ENCODE data around the gene SRD5A1. TPM values are rescaled to one million over a fixed set of nuclear protein-coding genes. Genes with fewer than 3 reads are reported as not detected.

SRD5A1 gene
- polyA plus RNA-seq, 2 of the 4 experiments (the other 2 are of a cell fraction) = 9.7 to 25.4 TPM

GRCh38 chr5:6604946-6605345 is 28.3 kb upstream of the SRD5A1 start:
- FAIRE-seq (no peak), DNase-seq (ENCODE audit: low read depth in 1 of 2, low spot score in 1 of 2) (no peak), ATAC-seq (no peak; a peak in 1 of 6 replicates)
- Histone ChIP-seq H3K4me3 (no peak overlapping the region), H3K9me3 (no peaks in the 10 kb centered on the region), H3K27ac (no peak overlapping the region), H3K4me1 (no peaks in the 10 kb centered on the region), H3K4me2 (no peak overlapping the region)
- TF ChIP-seq NPAS2 (CRISPR knock-in tag; IDR thresholded peaks at IDR 0.05; ENCODE audit: borderline replicate concordance) (no peak), POLR2A (IDR thresholded peaks at IDR 0.05; ENCODE audit: low read length) (no peak), CBX8 (IDR thresholded peaks at IDR 0.05) (no peak), MAX (IDR thresholded peaks at IDR 0.05) (no peak)
- ChIA-PET CTCF (interaction anchor here (0.6 to 1.4 kb wide), 3 partner anchors 33 to 158 kb away, joined by 4 to 5 read pairs (median 4); no protein-coding TSS in a partner anchor), POLR2A (no interaction called here)
- 97% methylated on average over 12 of the region's 12 CpGs for WGBS (ENCODE audit: missing lambda C conversion rate)

GRCh38 chr5:6606884-6607558 is 26.2 kb upstream of the SRD5A1 start:
- Histone ChIP-seq H3K4me1 (no peaks in the 10 kb centered on the region), H3K4me2 (no peak overlapping the region), H3K9me3 (no peaks in the 10 kb centered on the region), H3K27ac (no peak overlapping the region), H3K4me3 (no peak overlapping the region)
- no peak for DNase-seq (ENCODE audit: low read depth in 1 of 2, low spot score in 1 of 2)
- WGBS (ENCODE audit: missing lambda C conversion rate) = 86% methylated on average over 9 of the region's 9 CpGs
- TF ChIP-seq ELK1 (IDR thresholded peaks at IDR 0.05; ENCODE audit: low read depth, low read length) = no peak
- no peak for TF ChIP-seq BHLHE40 (IDR thresholded peaks at IDR 0.05; ENCODE audit: low read depth, low read length)
- FAIRE-seq = no peak
- no peak for ATAC-seq
- ChIA-PET CTCF (interaction anchor here (1.4 kb wide), 1 partner anchor 13 kb away, joined by 3 read pairs; no protein-coding TSS in a partner anchor), POLR2A (no interaction called here)

- POLR2A ChIA-PET = no interaction called here
Measured at GRCh38 chr5:6607559-6607936, 25.7 kb upstream of the SRD5A1 start.

GRCh38 chr5:6608016-6608415 is 25.2 kb upstream of the SRD5A1 start:
- Histone ChIP-seq H3K4me2 (no peak overlapping the region), H3K27ac (no peak overlapping the region), H3K4me3 (no peak overlapping the region), H3K9me3 (no peaks in the 10 kb centered on the region), H3K4me1 (no peaks in the 10 kb centered on the region)
- POLR2A ChIA-PET = no interaction called here
- no peak for ATAC-seq
- CTCF ChIA-PET = interaction anchor here (1.0 kb wide), 1 partner anchor 11 kb away, joined by 3 read pairs; no protein-coding TSS in a partner anchor
- no peak for DNase-seq (ENCODE audit: low read depth in 1 of 2, low spot score in 1 of 2)
- 88% methylated on average over 3 of the region's 3 CpGs for WGBS (ENCODE audit: missing lambda C conversion rate)
- no peak for FAIRE-seq
- TF ChIP-seq CHD4 (IDR thresholded peaks at IDR 0.05; ENCODE audit: borderline replicate concordance) (no peak), KDM5A (IDR thresholded peaks at IDR 0.05) (no peak), CHD2 (IDR thresholded peaks at IDR 0.05; ENCODE audit: low read length, partially characterized antibody) (no peak), ZNF302 (CRISPR knock-in tag; IDR thresholded peaks at IDR 0.05) (no peak), EHF (CRISPR knock-in tag; IDR thresholded peaks at IDR 0.05) (no peak), BCL3 (IDR thresholded peaks at IDR 0.05) (no peak), SREBF2 (IDR thresholded peaks at IDR 0.05) (no peak), ELK1 (IDR thresholded peaks at IDR 0.05; ENCODE audit: low read depth, low read length) (no peak), ZC3H11A (IDR thresholded peaks at IDR 0.05) (no peak), E2F6 (IDR thresholded peaks at IDR 0.05; ENCODE audit: borderline replicate concordance, low read depth) (no peak), ESRRA (IDR thresholded peaks at IDR 0.05; ENCODE audit: borderline replicate concordance, low read length) (no peak), PHF8 (IDR thresholded peaks at IDR 0.05; ENCODE audit: borderline replicate concordance, low read depth) (no peak)

More at GRCh38 chr5:6607559-6607936, 25.7 kb upstream of the SRD5A1 start:
- H3K27ac ChIP-seq = no peak overlapping the region
- DNase-seq (ENCODE audit: low read depth in 1 of 2, low spot score in 1 of 2) (no peak), ATAC-seq (no peak), FAIRE-seq (no peak)
- no peaks in the 10 kb centered on the region for H3K4me1 ChIP-seq
- H3K4me2 ChIP-seq = no peak overlapping the region
- CTCF ChIA-PET = no interaction called here
- H3K9me3 ChIP-seq = no peaks in the 10 kb centered on the region
- no peak for TF ChIP-seq MAFK (IDR thresholded peaks at IDR 0.05; ENCODE audit: partially characterized antibody)
- TF ChIP-seq E2F6 (IDR thresholded peaks at IDR 0.05; ENCODE audit: borderline replicate concordance, low read depth) = no peak
- TF ChIP-seq HMGXB4 (CRISPR knock-in tag; IDR thresholded peaks at IDR 0.05; ENCODE audit: borderline replicate concordance) = no peak
- no peak for TF ChIP-seq MAZ (IDR thresholded peaks at IDR 0.05; ENCODE audit: borderline replicate concordance, low read depth, low read length)
- no peak overlapping the region for H3K4me3 ChIP-seq
- WGBS (ENCODE audit: missing lambda C conversion rate) = 94% methylated on average over 5 of the region's 5 CpGs

Data from A549 (cell line).